ENCODE results near the gene PITPNB. TPM values are rescaled to one million over a fixed set of nuclear protein-coding genes. Genes with fewer than 3 reads are reported as not detected.
A peak's percentile ranks its signal among the peaks of the same experiment; 100 is the strongest.

Gene PITPNB
- total RNA-seq, 3 donors from 2014 or later = 41.1 to 49.2 (median 47.5) TPM

- no peak overlapping the region for H3K4me3 ChIP-seq
- no peak for DNase-seq (ENCODE audit: low spot score in 2 of 2)
- H3K27me3 ChIP-seq = no peaks in the 10 kb centered on the region
- H3K9me3 ChIP-seq = no peaks in the 10 kb centered on the region
- H3K27ac ChIP-seq = no peak overlapping the region
- intact Hi-C loops (cut with DNase I; ENCODE audit: low total_unique reads) = no loop called here
- H3K4me1 ChIP-seq = no peaks in the 10 kb centered on the region
- no peak for TF ChIP-seq POLR2A (IDR thresholded peaks at IDR 0.05)
- no peak for TF ChIP-seq POLR2AphosphoS5 (IDR thresholded peaks at IDR 0.05)
- no peak for TF ChIP-seq CTCF (IDR thresholded peaks at IDR 0.05)
- H3K36me3 ChIP-seq = peaks cover 5% of the 10 kb centered on the region
Observed at GRCh38 chr22:27892064-27892463, 27.0 kb downstream of the PITPNB start.

GRCh38 chr22:27888310-27888709, 30.7 kb downstream of the PITPNB start:
- Histone ChIP-seq H3K36me3 (peaks cover 5% of the 10 kb centered on the region), H3K27ac (no peak overlapping the region), H3K27me3 (no peaks in the 10 kb centered on the region), H3K4me3 (no peak overlapping the region), H3K9me3 (no peaks in the 10 kb centered on the region), H3K4me1 (no peaks in the 10 kb centered on the region)
- no peak for DNase-seq (ENCODE audit: low spot score in 2 of 2)
- TF ChIP-seq POLR2A (IDR thresholded peaks at IDR 0.05) = no peak
- no peak for TF ChIP-seq POLR2AphosphoS5 (IDR thresholded peaks at IDR 0.05)
- TF ChIP-seq CTCF (IDR thresholded peaks at IDR 0.05) = no peak
- intact Hi-C loops (cut with DNase I; ENCODE audit: low total_unique reads) = loop anchor here (10.0 kb wide), 1 partner anchor 116 kb away; no protein-coding TSS in a partner anchor

DNA sequence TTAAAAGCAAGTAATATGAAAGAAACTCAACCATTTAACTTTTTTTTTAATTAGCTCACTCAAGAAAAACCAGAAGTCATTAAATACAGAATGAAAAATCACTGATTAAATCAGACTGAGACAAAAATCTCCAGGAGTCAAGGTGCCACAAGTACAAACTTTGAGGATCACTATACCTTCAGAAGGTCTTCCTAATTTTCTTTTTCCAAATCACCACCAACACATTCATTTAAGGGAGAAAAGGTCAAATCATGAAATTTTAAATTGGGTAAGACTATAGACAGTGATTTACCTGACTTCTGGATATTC, 32.3 kb downstream of the PITPNB start:
- Histone ChIP-seq H3K27ac (peak overlapping the region in 1 of 2 donors; percentile 8), H3K9me3 (no peaks in the 10 kb centered on the region), H3K4me3 (no peak overlapping the region), H3K36me3 (peaks cover 5% of the 10 kb centered on the region), H3K4me1 (peaks cover 0 to 1% of the 10 kb centered on the region in 2 donors), H3K27me3 (no peaks in the 10 kb centered on the region)
- no peak for DNase-seq (ENCODE audit: low spot score in 2 of 2)
- TF ChIP-seq POLR2A (IDR thresholded peaks at IDR 0.05) (no peak), CTCF (IDR thresholded peaks at IDR 0.05) (no peak), POLR2AphosphoS5 (IDR thresholded peaks at IDR 0.05) (no peak)
- intact Hi-C loops (cut with DNase I; ENCODE audit: low total_unique reads) = loop anchor here (10.0 kb wide), 1 partner anchor 118 kb away; no protein-coding TSS in a partner anchor

GRCh38 chr22:27885977-27886842, 32.8 kb downstream of the PITPNB start:
- no peak overlapping the region for H3K4me3 ChIP-seq
- peaks cover 5% of the 10 kb centered on the region for H3K36me3 ChIP-seq
- intact Hi-C loops (cut with DNase I; ENCODE audit: low total_unique reads) = loop anchor here (10.0 kb wide), 1 partner anchor 119 kb away; no protein-coding TSS in a partner anchor
- no peak for DNase-seq (ENCODE audit: low spot score in 2 of 2)
- no peak overlapping the region for H3K27ac ChIP-seq
- H3K4me1 ChIP-seq = peaks cover 0 to 7% of the 10 kb centered on the region in 2 donors
- H3K27me3 ChIP-seq = no peaks in the 10 kb centered on the region
- no peak for TF ChIP-seq POLR2A (IDR thresholded peaks at IDR 0.05)
- peak; percentile 77 to 92 (median 82) for TF ChIP-seq CTCF (IDR thresholded peaks at IDR 0.05)
- no peaks in the 10 kb centered on the region for H3K9me3 ChIP-seq

DNA sequence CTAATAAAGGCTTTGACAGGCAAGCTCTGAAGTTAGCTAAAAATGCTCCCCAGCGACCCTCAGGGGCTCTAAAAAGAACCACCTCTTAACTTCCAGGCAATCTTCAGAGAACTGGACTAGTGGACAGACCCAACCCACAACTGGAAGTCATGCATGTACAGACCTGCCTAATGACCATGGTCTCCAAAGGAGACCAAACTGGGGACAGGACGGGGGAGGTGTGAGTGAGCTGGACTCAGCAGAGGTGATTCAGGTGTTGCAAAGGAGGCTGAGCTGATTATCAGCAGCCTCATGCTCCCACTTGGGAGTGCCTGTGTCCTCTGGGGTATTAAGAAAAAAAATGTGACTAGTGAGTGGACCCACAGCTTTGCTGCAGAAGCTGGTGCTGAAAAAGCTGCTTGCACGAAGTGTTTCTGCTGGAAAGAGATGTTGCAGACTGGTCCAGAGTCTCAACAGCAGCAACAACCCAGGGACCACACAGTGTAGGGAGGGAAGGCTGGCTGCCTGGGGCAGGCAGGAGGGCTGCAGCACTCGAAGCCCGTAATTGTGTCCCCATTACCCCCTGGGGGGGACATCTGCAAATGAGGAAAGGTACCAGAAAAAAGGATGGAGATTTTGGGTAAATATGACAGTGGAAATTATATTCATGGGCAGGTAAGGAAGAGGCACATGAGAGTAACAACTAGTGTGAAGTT, 35.3 kb downstream of the PITPNB start:
- H3K4me3 ChIP-seq = no peak overlapping the region
- H3K36me3 ChIP-seq = no peaks in the 10 kb centered on the region
- TF ChIP-seq POLR2A (IDR thresholded peaks at IDR 0.05) = no peak
- no peak for TF ChIP-seq CTCF (IDR thresholded peaks at IDR 0.05)
- TF ChIP-seq POLR2AphosphoS5 (IDR thresholded peaks at IDR 0.05) = no peak
- DNase-seq (ENCODE audit: low spot score in 2 of 2) = no peak
- H3K27me3 ChIP-seq = no peaks in the 10 kb centered on the region
- no peaks in the 10 kb centered on the region for H3K9me3 ChIP-seq
- H3K4me1 ChIP-seq = peaks cover 0 to 9% of the 10 kb centered on the region in 2 donors
- H3K27ac ChIP-seq = no peak overlapping the region
- intact Hi-C loops (cut with DNase I; ENCODE audit: low total_unique reads) = loop anchor here (10.0 kb wide), 1 partner anchor 121 kb away; no protein-coding TSS in a partner anchor

All from breast epithelium (tissue), 4 donors.